HEK293T (cell line): ENCODE measurements around the gene GNAT3.

Experiments
- CTCF ChIA-PET: fragments of 350-600 bp; formaldehyde crosslinking; extraction: SDS; loops from one replicate; lab custom pipeline; 2021; ENCODE audit warnings: antibody characterized with exemption, inconsistent platforms; lab: Yijun Ruan, JAX
- POLR2A ChIA-PET: fragments of 350-600 bp; formaldehyde crosslinking; extraction: SDS; loops from one replicate; lab custom pipeline; 2020; ENCODE audit warnings: antibody characterized with exemption, inconsistent platforms; lab: Yijun Ruan, JAX
- DNase-seq: peaks from one replicate; pipeline ENCODE4 v3.0.0; 2012; ENCODE audit warnings: mixed read lengths; ENCODE audit errors: extremely low spot score
- ARNT ChIP-seq: fragments of 450-650 bp; IDR thresholded peaks from 2 replicates; pipeline ENCODE4 v1.6.1; 2017; ENCODE audit warnings: mild to moderate bottlenecking
- BHLHE40 ChIP-seq: fragments of 450-650 bp; IDR thresholded peaks from 2 replicates; pipeline ENCODE4 v1.6.1; 2016; ENCODE audit warnings: mild to moderate bottlenecking, moderate library complexity, borderline replicate concordance
- CTBP1 ChIP-seq: fragments of 450-650 bp; IDR thresholded peaks from 2 replicates; pipeline ENCODE4 v1.6.1; 2016; ENCODE audit warnings: borderline replicate concordance
- ELF4 ChIP-seq: fragments of 450-650 bp; IDR thresholded peaks from 2 replicates; pipeline ENCODE4 v1.6.1; 2017; ENCODE audit warnings: antibody characterized with exemption
- FOXA1 ChIP-seq: fragments of 450-650 bp; IDR thresholded peaks from 2 replicates; pipeline ENCODE4 v1.6.1; 2016; ENCODE audit warnings: mild to moderate bottlenecking
- FOXK2 ChIP-seq: fragments of 450-650 bp; IDR thresholded peaks from 2 replicates; pipeline ENCODE4 v1.6.1; 2016; ENCODE audit warnings: mild to moderate bottlenecking
- FOXM1 ChIP-seq: fragments of 450-650 bp; IDR thresholded peaks from 2 replicates; pipeline ENCODE4 v1.6.1; 2017; ENCODE audit warnings: mild to moderate bottlenecking, borderline replicate concordance
- HDGF ChIP-seq: fragments of 450-650 bp; IDR thresholded peaks from 2 replicates; pipeline ENCODE4 v1.6.1; 2017; ENCODE audit warnings: antibody characterized with exemption, borderline replicate concordance
- L3MBTL2 ChIP-seq: fragments of 450-650 bp; conservative IDR thresholded peaks from 2 replicates; pipeline ENCODE4 v1.6.1; 2016; ENCODE audit warnings: mild to moderate bottlenecking
- LEF1 ChIP-seq: fragments of 450-650 bp; IDR thresholded peaks from 2 replicates; pipeline ENCODE4 v1.6.1; 2017; ENCODE audit warnings: mild to moderate bottlenecking, borderline replicate concordance
- NFRKB ChIP-seq: fragments of 450-650 bp; IDR thresholded peaks from 2 replicates; pipeline ENCODE4 v1.6.1; 2016; ENCODE audit warnings: mild to moderate bottlenecking, moderate library complexity
- PKNOX1 ChIP-seq: fragments of 450-650 bp; IDR thresholded peaks from 2 replicates; pipeline ENCODE4 v1.6.1; 2016
- SP1 ChIP-seq: fragments of 450-650 bp; IDR thresholded peaks from 2 replicates; pipeline ENCODE4 v1.6.1; 2017
- SUZ12 ChIP-seq: fragments of 450-650 bp; IDR thresholded peaks from 2 replicates; pipeline ENCODE4 v1.6.1; 2016; ENCODE audit warnings: mild to moderate bottlenecking
- TARDBP ChIP-seq: fragments of 450-650 bp; IDR thresholded peaks from 2 replicates; pipeline ENCODE4 v1.6.1; 2016
- ZNF384 ChIP-seq: fragments of 450-650 bp; IDR thresholded peaks from 2 replicates; pipeline ENCODE4 v1.6.1; 2016

Gene GNAT3

GRCh38 chr7:80464211-80464610, 47.7 kb downstream of the GNAT3 start:
- ChIA-PET CTCF (no interaction called here), POLR2A (no interaction called here)
- no peak for TF ChIP-seq HDGF
- no peak for TF ChIP-seq CTBP1
- TF ChIP-seq L3MBTL2 = no peak
- no peak for TF ChIP-seq ARNT
- TF ChIP-seq TARDBP = no peak
- no peak for TF ChIP-seq PKNOX1
- TF ChIP-seq NFRKB = no peak
- no peak for TF ChIP-seq FOXA1
- no peak for TF ChIP-seq ZNF384
- no peak for TF ChIP-seq ELF4
- TF ChIP-seq BHLHE40 = no peak
- TF ChIP-seq LEF1 = no peak
- TF ChIP-seq FOXM1 = no peak
- no peak for TF ChIP-seq FOXK2
- no peak for TF ChIP-seq SP1
- no peak for TF ChIP-seq SUZ12
- DNase-seq = no peak

- ChIA-PET POLR2A (no interaction called here), CTCF (no interaction called here)
- DNase-seq = no peak
- no peak for TF ChIP-seq SP1
- no peak for TF ChIP-seq PKNOX1
- no peak for TF ChIP-seq NFRKB
- no peak for TF ChIP-seq TARDBP
- no peak for TF ChIP-seq CTBP1
- no peak for TF ChIP-seq LEF1
- no peak for TF ChIP-seq ZNF384
- no peak for TF ChIP-seq ARNT
- no peak for TF ChIP-seq L3MBTL2
- no peak for TF ChIP-seq FOXA1
- TF ChIP-seq ELF4 = no peak
- no peak for TF ChIP-seq SUZ12
- no peak for TF ChIP-seq BHLHE40
- no peak for TF ChIP-seq HDGF
- TF ChIP-seq FOXK2 = no peak
- no peak for TF ChIP-seq FOXM1
These were observed 48.5 kb downstream of the GNAT3 start for GRCh38 chr7:80463272-80463920.

- TF ChIP-seq PKNOX1 (no peak), HDGF (no peak), LEF1 (no peak), ELF4 (no peak), FOXA1 (no peak), NFRKB (no peak), ARNT (no peak), SUZ12 (no peak), BHLHE40 (no peak), ZNF384 (no peak), FOXM1 (no peak), TARDBP (no peak), SP1 (no peak)
- ChIA-PET POLR2A (no interaction called here), CTCF (no interaction called here)
- DNase-seq = no peak
These were observed 51.0 kb downstream of the GNAT3 start for GRCh38 chr7:80460857-80461256.

GRCh38 chr7:80459776-80460510, 51.9 kb downstream of the GNAT3 start:
- ChIA-PET POLR2A (no interaction called here), CTCF (no interaction called here)
- DNase-seq = no peak
- TF ChIP-seq FOXK2 (no peak), ELF4 (no peak), SP1 (no peak), FOXA1 (no peak), TARDBP (no peak), CTBP1 (no peak), L3MBTL2 (no peak)

GRCh38 chr7:80458822-80459725, 52.8 kb downstream of the GNAT3 start:
- POLR2A ChIA-PET = no interaction called here

More at GRCh38 chr7:80458822-80459725, 52.8 kb downstream of the GNAT3 start:
- CTCF ChIA-PET = no interaction called here
- DNase-seq = no peak
- TF ChIP-seq FOXM1 (no peak), PKNOX1 (no peak), HDGF (no peak), L3MBTL2 (no peak)
